ENCODE data around the gene ECM2. TPM values are rescaled to one million over a fixed set of nuclear protein-coding genes. Genes with fewer than 3 reads are reported as not detected.

ECM2 gene
- total and polyA plus RNA-seq, 2 of the 8 experiments (the other 6 are each of a cell fraction or from before 2014, with no cell fraction given), result not detected

- Histone ChIP-seq H3K9ac (replicated peaks in 1 of 4; ENCODE audit: extremely low read depth in 1 of 4, low read depth in 3 of 4, low read length in 3 of 4) (no peak overlapping the region), H4K8ac (ENCODE audit: extremely low read depth, insufficient read depth, low read length) (no peak overlapping the region), H2AK5ac (ENCODE audit: low read depth, low read length) (no peak overlapping the region), H3K27me3 (replicated peaks in 1 of 4; ENCODE audit: control insufficient read depth in 3 of 4, extremely low read depth in 1 of 4, insufficient read depth in 3 of 4, low read length in 3 of 4) (no peaks in the 10 kb centered on the region), H3K18ac (ENCODE audit: extremely low read depth, low read length) (no peak overlapping the region), H4K20me1 (replicated peaks in 1 of 2; ENCODE audit: control insufficient read depth in 1 of 2, insufficient read depth in 2 of 2, low read length in 2 of 2) (no peaks in the 10 kb centered on the region), H2BK12ac (ENCODE audit: low read depth, low read length) (no peak overlapping the region), H4K5ac (ENCODE audit: insufficient read length, low read depth, low read length) (no peak overlapping the region), H4K91ac (replicated peaks; ENCODE audit: insufficient read length, low read length) (no peak overlapping the region), H3K9me3 (ENCODE audit: insufficient read depth in 2 of 2, low read depth in 1 of 2, low read length in 1 of 2) (no peaks in the 10 kb centered on the region), H3K79me1 (ENCODE audit: low read depth, low read length) (no peaks in the 10 kb centered on the region), H3K4me2 (ENCODE audit: insufficient read depth in 1 of 2, low read depth in 2 of 2, low read length in 2 of 2) (no peak overlapping the region), H2AFZ (ENCODE audit: low read length) (no peak overlapping the region), H3K79me2 (ENCODE audit: control insufficient read depth in 1 of 2, insufficient read depth in 2 of 2, low read length in 2 of 2) (no peaks in the 10 kb centered on the region), H2BK20ac (ENCODE audit: low read length) (no peak overlapping the region), H3K4me3 (ENCODE audit: extremely low read depth in 1 of 4, insufficient read depth in 2 of 4, low read depth in 3 of 4, low read length in 4 of 4) (no peak overlapping the region), H3K23me2 (ENCODE audit: low read depth, low read length) (no peaks in the 10 kb centered on the region), H2BK5ac (ENCODE audit: low read depth, low read length) (no peak overlapping the region), H3K36me3 (ENCODE audit: control insufficient read depth in 2 of 4, insufficient read depth in 4 of 4, low read length in 3 of 4) (no peaks in the 10 kb centered on the region), H3K56ac (replicated peaks; ENCODE audit: insufficient read length, low read depth, low read length) (no peak overlapping the region), H3K4me1 (replicated peaks in 1 of 4; ENCODE audit: control insufficient read depth in 3 of 4, insufficient read depth in 4 of 4, low read length in 3 of 4) (no peaks in the 10 kb centered on the region), H2BK15ac (ENCODE audit: low read length) (no peak overlapping the region), H3K27ac (ENCODE audit: low read depth, low read length) (no peak overlapping the region), H2BK120ac (replicated peaks; ENCODE audit: low read depth, low read length) (no peak overlapping the region), H3K23ac (ENCODE audit: insufficient read length) (no peak overlapping the region), H3K14ac (ENCODE audit: insufficient read length) (no peak overlapping the region), H3K4ac (replicated peaks; ENCODE audit: insufficient read length, low read depth, low read length) (no peak overlapping the region)
- no peak for TF ChIP-seq CBX8 (IDR thresholded peaks at IDR 0.05; ENCODE audit: borderline replicate concordance, low read depth, low read length)
- TF ChIP-seq CHD1 (IDR thresholded peaks at IDR 0.05; ENCODE audit: low read depth, low read length), result no peak
- FAIRE-seq, result no peak
- 91% methylated on average over 5 of the region's 5 CpGs; no CpG with 5 or more reads in 1 of the 2 experiments for WGBS, 2 experiments (ENCODE audit: extremely low coverage in 1 of 2, insufficient coverage in 1 of 2, insufficient read length in 1 of 2, insufficient replicate concordance in 2 of 2, low coverage in 1 of 2, low lambda C conversion rate in 2 of 2, missing lambda C conversion rate in 1 of 2)
- POLR2A ChIA-PET (ENCODE audit: partially characterized antibody), result no interaction called here
- CTCF ChIA-PET (ENCODE audit: partially characterized antibody), result interaction anchor here (3.6 kb wide), 1 partner anchor 22 kb away, joined by 19 read pairs; no protein-coding TSS in a partner anchor
- DNase-seq (ENCODE audit: low read depth in 1 of 2, low spot score in 2 of 2), result no peak
These were observed 10.5 kb downstream of the ECM2 start for GRCh38 chr9:92525306-92525705.
